NCI-H1092 treated with DMSO at 0.1 percent for 48 hours (cell line): Measurements from ENCODE around the gene OSBP2.
A peak's percentile ranks its signal among the peaks of the same experiment; 100 is the strongest.
"Not testable (repeated sequence)": the region's sequence is repeated elsewhere in the genome, so short reads cannot be mapped to it uniquely, and the experiment has no call there.

Source experiments
- DNase-seq: peaks from one replicate; lab custom pipeline; 2025; lab: John Stamatoyannopoulos, UW

OSBP2 gene

DNA sequence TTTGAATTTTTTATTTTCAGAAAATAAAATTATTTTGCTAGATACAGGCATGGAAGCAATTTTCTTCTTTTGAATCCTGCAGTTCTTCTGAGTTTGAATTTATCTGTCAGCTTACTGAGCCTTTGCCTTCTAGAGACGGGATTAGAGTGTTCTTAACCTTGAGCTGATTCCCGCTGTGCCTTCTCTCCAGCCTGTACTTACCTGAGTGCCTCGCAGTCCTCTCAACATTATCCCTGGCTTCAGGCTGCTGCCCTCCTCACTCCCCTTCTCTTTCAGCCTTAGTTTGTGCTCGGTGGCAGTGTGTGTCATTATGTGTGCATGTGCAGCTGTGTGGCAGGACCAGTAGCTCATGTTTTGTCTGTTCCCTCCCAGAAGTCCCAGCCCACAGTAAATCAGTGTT is 24.3 kb downstream of the OSBP2 start:
- no peak for DNase-seq

DNA sequence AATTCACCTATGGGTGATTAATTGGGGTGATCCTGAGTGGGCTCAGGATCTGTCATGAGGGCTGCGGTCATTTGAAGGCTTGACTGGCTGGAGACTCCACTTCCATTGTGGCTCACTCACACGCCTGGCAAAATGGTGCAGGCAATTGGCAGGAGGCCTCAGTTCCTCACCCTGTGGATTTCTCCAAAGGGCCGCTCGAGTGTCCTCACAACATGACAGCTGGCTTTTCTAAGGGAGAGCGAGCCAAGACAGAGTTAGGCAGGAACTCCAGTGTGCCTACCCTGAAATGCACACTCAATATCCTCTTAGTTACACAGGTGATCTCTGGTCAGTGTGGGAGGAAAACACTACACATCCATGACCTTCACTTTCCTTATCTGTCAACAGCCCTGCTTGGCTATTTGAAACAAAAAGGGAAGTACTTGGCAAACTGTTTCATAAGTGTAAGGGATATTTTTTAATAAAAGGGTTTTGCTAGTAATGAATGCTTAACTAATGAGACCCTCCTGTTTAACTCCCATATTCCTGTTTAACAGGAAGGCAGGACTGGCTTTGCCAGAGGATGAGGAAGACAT is 25.7 kb downstream of the OSBP2 start:
- no peak for DNase-seq

DNA sequence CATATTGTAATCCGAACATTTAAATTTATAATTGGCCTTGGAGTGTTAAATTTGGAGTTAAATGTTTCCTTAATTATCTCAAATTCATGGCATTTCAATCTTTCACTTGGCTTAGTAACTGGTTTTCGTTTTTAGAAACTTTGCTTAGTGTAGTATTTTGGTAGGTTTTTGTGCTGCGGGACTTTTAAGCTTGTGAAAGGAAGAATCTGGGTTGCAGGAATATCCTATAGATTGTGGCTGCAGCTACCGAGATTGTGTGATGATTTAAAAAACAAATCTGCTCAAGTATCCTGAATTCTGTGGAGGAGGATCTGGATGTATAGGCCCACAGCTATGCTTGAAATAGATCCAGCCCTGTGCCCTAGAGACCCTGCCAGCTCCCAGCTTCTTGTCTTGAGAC is 27.1 kb downstream of the OSBP2 start:
- DNase-seq, result no peak

DNA sequence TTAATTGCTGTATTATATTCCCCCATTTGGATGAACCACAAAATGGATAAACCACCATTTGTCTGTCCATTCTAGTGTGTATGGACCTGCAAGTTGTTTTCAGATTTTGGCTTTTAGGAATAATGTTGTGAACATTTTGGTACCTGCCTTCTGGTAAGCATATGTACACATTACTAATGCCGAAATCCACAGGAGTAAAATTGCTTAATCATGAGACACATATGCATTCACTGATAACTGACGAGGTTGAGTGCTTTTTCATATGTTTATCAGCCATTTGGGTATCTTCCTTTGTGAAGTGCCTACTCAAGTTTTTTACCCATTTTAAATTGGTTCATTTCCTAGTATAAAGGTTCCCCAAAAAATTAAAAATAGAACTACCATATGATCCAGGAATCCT is 34.2 kb downstream of the OSBP2 start:
- no peak for DNase-seq

DNA sequence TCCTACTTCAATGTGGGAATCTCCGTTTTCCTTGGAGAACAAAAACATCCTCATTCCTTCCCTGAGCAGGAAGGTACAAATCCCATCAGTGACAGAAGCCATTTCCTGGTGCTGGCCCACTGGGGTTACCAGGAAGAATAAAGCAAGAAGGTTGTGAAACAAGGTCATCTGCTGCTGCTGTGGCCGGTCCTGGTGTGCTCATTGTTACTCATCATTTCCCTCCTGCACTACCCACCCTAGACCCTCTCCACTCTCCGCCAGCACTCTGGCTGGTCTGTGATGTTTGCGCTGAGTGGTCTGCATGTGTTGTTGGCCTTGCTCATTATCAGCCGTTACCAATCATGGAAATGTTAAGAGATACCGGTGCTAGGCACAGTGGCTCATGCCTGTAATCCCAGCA is 37.0 kb downstream of the OSBP2 start:
- no peak for DNase-seq

DNA sequence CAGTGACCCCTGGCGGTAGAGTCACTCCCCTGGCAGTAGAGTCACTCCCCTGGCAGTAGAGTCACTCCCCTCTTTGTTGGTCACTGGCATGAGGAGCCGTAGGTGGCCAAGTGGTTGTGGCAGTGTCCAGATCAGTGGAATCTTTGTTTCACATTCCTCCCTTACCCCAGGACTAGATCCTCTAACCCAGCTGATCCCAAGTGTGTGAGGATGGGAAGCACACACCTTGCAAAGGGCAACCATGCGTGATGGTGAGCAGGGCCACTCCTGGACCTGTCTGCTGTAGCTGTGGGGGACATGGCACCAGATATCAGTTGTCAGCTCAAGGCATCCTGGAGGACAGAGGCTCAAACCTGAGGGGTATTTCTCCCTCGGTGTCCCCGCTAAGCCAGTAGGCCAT is 37.8 kb downstream of the OSBP2 start:
- no peak for DNase-seq

DNA sequence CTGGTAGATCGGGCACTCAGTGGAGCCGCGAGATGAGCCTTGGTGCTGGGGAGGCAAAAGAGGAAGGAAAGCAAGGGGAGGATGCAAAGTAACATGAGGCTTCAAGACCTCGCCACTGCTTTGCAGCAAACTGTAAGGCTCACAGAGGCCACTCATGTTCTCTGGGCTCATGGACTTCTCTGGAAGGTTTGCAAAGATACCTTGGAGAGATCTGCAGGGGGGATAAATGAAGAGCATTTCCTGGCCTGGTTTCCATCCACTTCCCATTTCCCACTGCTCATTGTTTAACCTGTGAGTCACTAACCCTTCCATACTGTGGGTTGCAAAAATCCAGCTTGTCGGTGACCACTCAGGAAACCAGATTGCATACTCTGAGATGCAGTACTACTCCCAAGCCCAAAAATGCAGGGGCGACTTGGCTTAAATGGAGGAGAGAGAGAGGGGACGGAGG is 38.5 kb downstream of the OSBP2 start:
- no peak for DNase-seq

DNA sequence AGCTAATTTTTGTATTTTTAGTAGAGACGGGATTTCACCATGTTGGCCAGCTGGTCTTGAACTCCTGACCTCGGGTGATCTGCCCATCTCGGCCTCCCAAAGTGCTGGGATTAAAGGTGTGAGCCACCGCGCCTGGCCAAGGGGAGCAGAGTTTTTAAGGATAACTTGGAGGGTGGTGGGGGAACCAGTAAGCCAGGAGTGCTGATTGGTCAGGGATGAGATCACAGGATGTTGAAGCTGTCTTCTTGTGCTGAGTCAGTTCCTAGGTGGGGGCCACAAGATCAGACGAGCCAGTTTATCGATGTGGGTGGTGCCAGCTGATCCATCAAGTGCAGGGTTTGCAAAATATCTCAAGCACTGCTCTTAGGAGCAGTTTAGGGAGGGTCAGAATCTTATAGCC is 45.3 kb downstream of the OSBP2 start:
- not testable (repeated sequence) for DNase-seq

DNA sequence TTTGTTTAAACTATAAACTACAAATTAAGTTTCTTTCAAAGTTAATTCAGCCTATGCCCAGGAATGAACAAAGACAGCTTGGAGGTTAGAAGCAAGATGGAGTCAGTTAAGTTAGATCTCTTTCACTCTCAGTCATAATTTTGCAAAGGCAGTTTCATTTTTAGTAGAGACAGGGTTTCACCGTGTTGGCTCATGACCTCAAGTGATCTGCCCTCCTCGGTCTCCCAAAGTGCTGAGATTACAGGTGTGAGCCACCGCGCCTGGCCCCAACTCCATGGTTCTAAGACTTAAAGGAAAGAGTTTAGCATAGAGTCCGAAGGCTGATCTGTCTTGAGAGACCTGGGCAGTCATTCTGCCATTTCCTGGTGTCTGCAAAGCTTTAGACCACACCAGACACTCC is 45.8 kb downstream of the OSBP2 start:
- DNase-seq, result not testable (repeated sequence)

DNA sequence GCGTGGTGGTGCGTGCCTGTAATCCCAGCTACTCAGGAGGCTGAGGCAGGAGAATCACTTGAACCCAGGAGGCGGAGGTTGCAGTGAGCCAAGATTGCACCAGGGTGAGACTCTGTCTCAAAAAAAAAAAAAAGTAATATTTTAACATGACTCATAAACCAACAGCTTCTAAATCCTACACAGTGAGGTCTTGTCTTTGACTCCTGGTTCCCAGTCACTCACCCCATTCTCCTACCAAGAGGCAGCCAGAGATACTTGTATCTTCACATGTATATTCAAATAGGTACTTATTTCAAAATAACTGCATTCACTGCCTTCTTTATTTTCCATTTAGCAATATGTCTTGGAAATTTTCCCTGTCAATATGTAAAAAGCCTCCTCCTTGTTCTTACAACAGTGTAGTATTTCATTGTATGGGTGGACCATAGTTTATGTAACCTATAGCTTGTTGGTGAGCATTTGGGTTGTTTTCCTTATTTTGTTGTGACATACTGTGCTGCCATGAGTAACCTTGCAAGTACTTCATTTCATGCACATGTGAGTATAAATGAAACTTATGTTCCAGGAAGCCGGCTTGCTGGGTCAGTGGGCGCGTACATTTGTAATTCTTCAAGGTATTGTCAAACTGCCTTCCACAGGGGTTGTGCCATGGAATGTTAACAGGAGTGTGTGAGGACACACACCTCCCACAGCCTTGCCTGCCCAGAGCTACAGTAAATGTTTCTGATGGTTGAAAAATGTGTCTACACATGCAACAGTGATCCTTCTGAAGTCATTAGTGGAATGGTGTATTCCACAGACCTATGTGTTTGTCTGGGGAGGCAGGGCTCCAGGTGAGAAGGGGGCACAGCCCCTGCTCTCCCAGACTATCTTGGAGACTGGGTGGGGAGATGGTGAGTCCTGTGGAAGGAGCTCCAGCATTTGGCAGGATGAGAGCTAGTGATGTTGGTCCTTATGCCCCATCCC is 47.9 kb downstream of the OSBP2 start:
- DNase-seq, result no peak

DNA sequence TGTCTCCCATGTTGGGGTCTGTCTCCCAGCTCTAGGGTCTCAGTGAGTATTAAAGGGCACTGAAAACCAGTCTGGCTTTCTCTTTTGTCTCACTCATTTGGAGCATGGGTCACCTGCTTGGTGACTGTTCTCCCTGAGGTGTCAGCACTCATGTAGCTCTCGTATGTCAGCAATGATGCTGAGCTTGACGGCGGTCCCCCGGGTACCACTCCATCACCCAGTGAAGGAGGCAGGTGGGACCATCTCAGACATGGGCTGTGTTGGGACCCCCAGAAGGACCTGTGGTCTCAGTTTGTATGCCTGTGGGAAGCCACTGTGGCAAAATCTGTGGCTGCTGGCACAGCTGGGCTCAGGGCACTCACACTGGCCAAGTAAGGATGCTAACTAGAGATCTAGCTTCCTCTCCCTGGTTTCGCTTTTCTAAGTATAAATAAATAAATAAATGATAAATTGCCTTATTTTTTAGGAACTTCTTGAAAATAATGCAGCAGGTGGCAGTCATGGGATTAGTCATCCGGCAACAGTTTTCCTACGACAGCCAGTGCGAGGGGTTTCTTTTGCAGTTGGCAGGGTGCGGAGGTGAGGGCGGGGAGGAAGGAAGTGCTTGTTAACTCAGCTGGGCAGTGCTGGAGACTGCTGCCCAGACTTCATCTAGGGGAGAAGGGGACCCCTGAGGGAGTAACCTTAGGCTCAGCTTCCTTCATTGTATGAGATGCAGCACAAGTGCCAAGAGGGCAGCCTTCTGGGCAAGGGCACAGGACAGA is 48.8 kb downstream of the OSBP2 start:
- DNase-seq, result no peak

DNA sequence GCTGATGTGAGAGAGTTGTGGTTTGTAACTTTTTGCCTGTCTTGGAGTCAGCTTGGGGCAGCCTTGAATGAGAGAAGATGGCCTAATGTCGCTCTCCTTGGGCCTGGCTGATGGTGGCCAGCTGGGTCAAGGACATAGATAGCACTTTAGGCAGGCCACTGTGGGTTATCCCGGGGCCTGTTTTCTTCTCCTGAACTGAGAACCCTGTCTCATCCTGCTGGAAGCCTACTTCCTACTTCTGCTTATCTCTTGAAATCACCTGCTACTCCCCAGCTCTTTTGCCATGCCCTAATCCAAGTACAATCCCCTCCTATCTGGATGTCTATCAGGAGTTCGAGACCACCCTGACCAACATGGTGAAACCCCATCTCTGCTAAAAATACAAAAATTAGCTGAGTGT is 49.5 kb downstream of the OSBP2 start:
- DNase-seq, result no peak

DNA sequence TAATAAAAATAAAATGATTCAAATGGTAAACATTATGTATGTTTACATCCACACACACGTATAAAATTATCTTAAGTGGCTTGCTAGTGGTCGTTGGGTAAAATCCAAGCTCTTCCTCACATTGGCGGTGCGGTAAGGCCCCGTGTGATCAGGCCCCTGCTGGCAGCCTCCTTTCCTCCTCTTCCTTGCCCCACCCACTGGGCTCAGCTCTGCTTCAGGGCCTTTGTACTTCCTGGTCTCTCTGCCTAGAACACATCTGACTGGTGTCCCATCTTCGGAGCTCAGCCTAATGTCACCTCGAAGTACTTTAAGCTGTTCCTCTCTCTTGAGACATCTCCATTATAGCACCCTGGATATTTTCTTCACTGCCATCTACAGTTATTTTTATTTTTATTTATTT is 52.8 kb downstream of the OSBP2 start:
- DNase-seq, result no peak

DNA sequence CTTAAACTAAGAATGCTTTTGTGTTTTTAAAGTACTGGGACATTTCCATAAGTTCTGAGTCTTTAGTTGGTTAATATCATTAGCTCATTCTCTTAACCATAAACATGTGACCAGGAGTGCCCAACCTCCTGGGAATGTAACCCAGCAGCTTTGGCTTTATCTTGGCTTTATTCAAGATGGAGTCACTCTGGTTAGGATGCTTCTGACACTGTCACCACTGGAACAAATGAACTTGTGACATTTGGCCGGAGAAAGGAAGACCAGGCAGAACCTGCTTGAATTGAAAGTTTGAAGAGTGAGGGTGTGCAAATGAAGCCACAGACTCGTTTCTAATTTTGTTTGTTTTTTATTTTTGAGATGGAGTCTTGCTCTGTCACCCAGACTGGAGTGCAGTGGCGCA is 54.6 kb downstream of the OSBP2 start:
- DNase-seq, result no peak

DNA sequence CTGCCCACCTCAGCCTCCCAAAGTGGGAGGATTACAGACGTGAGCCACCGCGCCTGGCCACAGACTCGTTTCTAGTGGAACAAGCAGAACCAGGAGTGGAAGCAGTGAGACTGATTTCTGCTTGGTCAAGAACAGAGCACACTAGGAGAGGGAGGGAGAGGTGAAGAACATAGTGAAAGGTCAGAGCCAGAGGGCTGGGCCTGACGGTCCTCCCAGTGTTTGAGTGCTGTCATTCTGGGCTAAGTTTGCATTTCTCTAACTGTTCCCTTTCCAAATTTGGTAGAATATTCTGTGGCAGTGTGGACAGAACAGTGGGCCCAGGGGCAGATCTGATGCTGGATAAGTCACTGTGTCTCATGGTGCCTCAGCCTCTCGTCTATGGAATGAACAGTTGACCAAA is 55.2 kb downstream of the OSBP2 start:
- no peak for DNase-seq

DNA sequence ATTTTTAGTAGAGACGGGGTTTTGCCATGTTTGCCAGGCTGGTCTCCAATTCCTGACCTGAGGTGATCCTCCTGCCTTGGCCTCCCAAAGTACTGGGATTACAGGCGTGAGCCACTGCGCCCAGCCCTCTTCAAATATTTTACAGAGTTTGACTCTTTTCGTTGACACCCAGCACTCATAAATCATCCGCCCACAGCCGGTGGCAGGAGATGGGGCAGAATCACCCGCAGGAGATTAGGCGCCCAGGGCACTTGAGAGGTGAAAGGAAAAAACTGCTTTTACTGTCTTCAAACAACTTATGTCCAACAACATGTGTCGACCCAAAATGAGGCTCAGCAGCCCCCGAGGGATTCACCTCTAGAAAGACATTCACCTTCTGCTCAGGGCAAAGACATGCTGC is 56.9 kb downstream of the OSBP2 start:
- DNase-seq, result no peak

DNA sequence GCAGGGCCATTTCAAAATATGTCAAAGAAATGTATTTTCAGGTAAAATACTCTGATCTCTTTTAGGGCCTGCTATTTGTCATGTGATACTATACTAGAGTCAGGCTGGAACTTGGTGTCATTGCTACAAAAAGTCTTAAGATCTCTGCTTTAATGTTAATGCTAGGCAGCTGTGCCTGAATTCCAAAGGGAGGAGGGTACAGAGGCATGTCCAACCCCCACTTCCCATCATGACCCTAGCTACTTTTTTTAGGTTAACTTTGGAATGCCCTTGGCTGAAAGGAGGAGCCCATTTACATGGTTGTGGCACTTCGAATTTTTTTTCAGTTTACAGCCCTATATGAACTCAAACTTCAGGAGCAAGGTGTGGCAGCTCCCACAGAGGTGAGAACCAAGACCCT is 58.1 kb downstream of the OSBP2 start:
- no peak for DNase-seq

DNA sequence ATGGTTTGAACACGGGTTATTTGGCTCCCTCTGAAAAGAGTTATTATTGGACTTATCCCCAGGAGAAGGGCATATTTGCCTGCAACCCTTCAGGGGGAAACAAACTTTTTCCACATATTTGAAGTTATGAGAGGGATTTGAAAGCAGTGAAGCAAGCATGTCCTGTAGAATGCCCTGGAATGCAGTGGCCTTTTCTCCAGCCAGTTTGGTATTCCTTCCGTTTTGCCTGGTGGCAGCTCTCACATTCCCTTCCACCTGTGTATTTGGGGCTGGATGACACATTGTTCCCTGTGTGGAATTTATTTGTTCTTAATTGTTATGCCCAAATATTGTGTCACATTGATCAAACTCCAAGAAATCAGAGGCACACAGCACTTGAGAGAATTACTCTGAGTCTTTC is 59.0 kb downstream of the OSBP2 start:
- no peak for DNase-seq

DNA sequence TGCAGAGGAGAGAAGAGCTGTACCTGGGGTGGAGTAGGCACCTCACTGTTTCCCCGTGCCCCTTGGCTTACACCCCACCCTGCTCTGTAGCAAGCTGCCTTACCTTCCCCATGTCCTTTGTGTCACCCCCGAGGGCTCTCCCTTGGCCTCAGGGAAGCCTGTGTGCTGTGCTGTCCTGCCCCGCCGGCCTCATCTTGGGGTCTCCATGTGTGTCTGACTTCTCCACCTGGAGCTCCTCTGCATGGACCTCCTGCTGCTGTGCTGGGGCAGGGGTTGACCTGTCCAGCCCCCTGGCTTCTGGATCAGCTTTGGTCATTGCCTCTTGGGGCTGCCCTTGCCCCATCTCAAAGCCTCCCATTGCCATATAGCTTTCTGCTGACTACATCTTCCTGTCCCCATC is 59.8 kb downstream of the OSBP2 start:
- no peak for DNase-seq

DNA sequence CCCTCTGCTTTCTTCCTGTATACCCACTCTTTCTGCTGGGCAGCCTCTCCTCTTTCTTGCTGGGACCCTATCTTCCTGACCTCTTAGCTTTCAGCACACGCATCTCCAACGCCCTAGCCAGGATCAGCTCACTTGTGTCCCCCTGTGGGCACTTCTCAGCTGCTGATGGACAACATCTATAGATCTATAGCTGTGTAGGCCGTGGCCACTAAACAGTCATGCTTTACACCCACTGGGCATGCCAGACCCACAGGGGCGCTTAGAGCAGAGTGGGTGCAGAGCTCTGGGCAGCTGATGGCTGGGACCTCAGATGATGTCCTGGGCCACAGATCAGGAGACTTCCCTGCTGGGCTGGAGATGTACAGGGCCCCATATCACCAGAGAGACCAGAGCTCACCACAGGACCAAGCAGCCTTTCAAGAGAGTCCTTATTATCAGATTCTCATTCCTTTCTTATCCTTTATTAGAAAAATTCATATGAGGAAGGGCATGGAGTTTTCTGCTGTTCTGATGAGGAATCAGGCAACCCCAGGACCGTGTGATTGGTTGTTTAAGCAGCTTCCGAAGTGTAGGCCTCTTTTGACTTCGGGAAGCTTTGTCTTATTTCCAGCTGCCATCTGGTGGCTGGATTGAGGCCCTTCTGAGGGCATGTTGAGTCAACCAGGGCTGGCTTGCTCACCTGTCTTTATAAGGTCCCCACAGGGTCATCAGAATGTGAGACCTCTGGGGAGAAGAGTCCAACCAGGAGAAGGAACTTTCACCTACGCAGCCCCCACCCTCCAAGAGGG is 60.5 kb downstream of the OSBP2 start:
- peak; percentile 41 for DNase-seq

DNA sequence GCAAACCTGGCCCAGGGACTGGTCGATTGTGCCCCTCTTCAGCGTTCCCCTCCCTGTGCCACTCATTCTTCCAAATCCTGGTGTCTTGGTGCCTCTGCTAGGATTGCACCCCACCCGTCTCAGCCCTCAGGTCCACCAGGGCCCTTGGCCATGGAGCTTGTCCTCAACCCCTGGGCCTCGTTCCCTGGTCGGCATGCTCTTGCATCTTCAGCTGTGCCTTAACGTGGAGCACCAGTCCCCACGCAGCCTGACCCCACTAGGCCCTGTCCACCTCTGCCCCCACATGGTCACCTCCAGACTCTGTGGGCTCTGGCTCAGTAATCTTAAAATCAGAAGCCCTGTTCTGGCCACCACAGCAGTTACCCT is 61.1 kb downstream of the OSBP2 start:
- DNase-seq, result no peak
